ENCODE results near the gene SERPINF2. TPM values are rescaled to one million over a fixed set of nuclear protein-coding genes. Genes with fewer than 3 reads are reported as not detected.

The SERPINF2 gene
- polyA plus RNA-seq, 1 donor (not counting 4 experiments of a cell fraction or from before 2014, with no cell fraction given): 0.96 TPM

DNA sequence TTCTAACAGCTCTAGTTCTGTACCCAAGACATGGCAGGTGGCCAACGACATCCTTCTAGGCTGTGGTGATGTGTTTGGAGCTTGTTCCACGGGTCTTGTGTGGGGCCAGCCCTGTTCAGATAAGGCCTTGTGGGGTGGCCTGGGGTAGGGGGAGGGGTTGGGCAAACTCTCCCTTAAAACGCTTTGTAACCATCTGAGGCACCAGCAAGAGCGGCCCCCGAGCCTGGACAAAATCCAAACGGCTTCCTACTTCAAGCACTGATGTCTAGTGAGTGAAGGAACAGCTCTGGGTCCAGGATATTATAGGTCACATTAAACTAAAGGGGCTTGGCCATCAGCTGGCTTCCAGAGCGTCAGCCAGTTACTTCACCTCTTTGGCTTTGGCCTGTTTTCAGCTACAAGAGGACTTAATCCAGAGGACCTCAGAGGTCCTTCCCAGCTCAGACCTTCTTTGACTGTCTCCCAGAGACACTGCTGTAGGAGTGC lies 31.1 kb downstream of the SERPINF2 start:
- Histone ChIP-seq H3K9me1 (ENCODE audit: control insufficient read depth, extremely low read depth, insufficient read depth, low read length) (no peaks in the 10 kb centered on the region), H3K79me2 (ENCODE audit: control insufficient read depth, insufficient read depth, low read length) (no peaks in the 10 kb centered on the region), H3K9ac (ENCODE audit: control insufficient read depth, extremely low read depth, insufficient read depth, low read length) (no peak overlapping the region), H3K4me1 (ENCODE audit: control insufficient read depth, extremely low read depth, insufficient read depth, low read length) (peaks cover 26% of the 10 kb centered on the region), H3K27me3 (ENCODE audit: control insufficient read depth, extremely low read depth, insufficient read depth, low read length) (no peaks in the 10 kb centered on the region), H3K27ac (ENCODE audit: control insufficient read depth, insufficient read depth, low read length) (peak overlapping the region; percentile 30), H2AFZ (ENCODE audit: control insufficient read depth, low read length) (no peak overlapping the region), H3K36me3 (ENCODE audit: control insufficient read depth in 2 of 2, extremely low read depth in 1 of 2, insufficient read depth in 2 of 2, low read length in 2 of 2) (peaks cover 7 to 14% of the 10 kb centered on the region in 2 experiments), H3K4me2 (ENCODE audit: control insufficient read depth, extremely low read depth, insufficient read depth, low read depth, low read length) (no peak overlapping the region), H3K4me3 (ENCODE audit: control insufficient read depth in 2 of 3, extremely low read depth in 1 of 3, insufficient read depth in 2 of 3, low read depth in 1 of 3, low read length in 3 of 3) (no peak overlapping the region), H4K20me1 (ENCODE audit: control insufficient read depth, extremely low read depth, insufficient read depth, low read length) (no peaks in the 10 kb centered on the region), H3K9me3 (ENCODE audit: control insufficient read depth, low read depth, low read length) (no peaks in the 10 kb centered on the region)
- dilution Hi-C loops (cut with MboI; ENCODE audit: extremely low pct_ligation_motif_present, low sequenced_read_pairs): no loop called here
- TF ChIP-seq EZH2 (IDR thresholded peaks at IDR 0.05; ENCODE audit: low read length): no peak
- TF ChIP-seq, protein P1, sequence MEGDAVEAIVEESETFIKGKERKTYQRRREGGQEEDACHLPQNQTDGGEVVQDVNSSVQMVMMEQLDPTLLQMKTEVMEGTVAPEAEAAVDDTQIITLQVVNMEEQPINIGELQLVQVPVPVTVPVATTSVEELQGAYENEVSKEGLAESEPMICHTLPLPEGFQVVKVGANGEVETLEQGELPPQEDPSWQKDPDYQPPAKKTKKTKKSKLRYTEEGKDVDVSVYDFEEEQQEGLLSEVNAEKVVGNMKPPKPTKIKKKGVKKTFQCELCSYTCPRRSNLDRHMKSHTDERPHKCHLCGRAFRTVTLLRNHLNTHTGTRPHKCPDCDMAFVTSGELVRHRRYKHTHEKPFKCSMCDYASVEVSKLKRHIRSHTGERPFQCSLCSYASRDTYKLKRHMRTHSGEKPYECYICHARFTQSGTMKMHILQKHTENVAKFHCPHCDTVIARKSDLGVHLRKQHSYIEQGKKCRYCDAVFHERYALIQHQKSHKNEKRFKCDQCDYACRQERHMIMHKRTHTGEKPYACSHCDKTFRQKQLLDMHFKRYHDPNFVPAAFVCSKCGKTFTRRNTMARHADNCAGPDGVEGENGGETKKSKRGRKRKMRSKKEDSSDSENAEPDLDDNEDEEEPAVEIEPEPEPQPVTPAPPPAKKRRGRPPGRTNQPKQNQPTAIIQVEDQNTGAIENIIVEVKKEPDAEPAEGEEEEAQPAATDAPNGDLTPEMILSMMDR (optimal IDR thresholded peaks at IDR 0.05 in 1 of 3, IDR thresholded peaks at IDR 0.05 in 1 of 3, conservative IDR thresholded peaks at IDR 0.05 in 1 of 3; ENCODE audit: extremely low read depth in 1 of 3, insufficient read depth in 2 of 3, low read length in 3 of 3): no peak
- FAIRE-seq: no peak
- no peak for DNase-seq (ENCODE audit: low read depth, low spot score)

DNA sequence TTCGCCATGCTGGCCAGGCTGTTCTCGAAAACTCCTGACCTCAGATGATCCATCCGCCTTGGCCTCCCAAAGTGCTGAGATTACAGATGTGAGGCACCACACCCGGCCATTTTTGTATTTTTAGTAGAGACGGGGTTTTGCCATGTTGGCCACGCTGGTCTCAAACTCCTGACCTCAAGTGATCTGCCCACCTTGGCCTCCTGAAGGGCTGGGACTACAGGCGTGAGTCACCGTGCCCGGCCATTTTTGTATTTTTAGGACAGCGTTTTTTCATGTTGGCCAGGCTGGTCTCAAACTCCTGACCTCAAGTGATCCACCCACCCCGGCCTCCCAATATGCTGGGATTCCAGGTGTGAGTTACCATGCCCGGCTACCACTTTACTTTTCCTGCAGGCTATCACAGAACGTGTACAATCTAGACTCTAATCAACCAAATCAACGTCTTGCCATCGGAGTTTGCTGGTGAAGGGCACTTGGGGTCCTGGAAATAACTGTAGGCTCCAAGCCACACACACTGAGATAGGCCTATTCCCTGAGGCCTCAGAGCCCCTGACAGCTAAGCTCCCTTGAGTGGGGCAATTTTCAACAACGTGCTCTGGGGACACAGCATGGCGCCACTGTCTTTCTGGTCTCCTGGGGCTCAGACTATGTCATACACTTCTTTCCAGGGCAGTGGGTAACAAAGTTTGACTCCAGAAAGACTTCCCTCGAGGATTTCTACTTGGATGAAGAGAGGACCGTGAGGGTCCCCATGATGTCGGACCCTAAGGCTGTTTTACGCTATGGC lies 31.9 kb downstream of the SERPINF2 start:
- DNase-seq (ENCODE audit: low read depth, low spot score) (no peak), FAIRE-seq (no peak)
- Histone ChIP-seq H3K36me3 (ENCODE audit: control insufficient read depth in 2 of 2, extremely low read depth in 1 of 2, insufficient read depth in 2 of 2, low read length in 2 of 2) (peaks cover 7 to 14% of the 10 kb centered on the region in 2 experiments), H3K4me2 (ENCODE audit: control insufficient read depth, extremely low read depth, insufficient read depth, low read depth, low read length) (no peak overlapping the region), H2AFZ (ENCODE audit: control insufficient read depth, low read length) (no peak overlapping the region), H3K27ac (ENCODE audit: control insufficient read depth, insufficient read depth, low read length) (no peak overlapping the region), H3K27me3 (ENCODE audit: control insufficient read depth, extremely low read depth, insufficient read depth, low read length) (no peaks in the 10 kb centered on the region), H3K4me1 (ENCODE audit: control insufficient read depth, extremely low read depth, insufficient read depth, low read length) (peaks cover 26% of the 10 kb centered on the region), H3K79me2 (ENCODE audit: control insufficient read depth, insufficient read depth, low read length) (no peaks in the 10 kb centered on the region), H3K9me3 (ENCODE audit: control insufficient read depth, low read depth, low read length) (no peaks in the 10 kb centered on the region), H3K4me3 (ENCODE audit: control insufficient read depth in 2 of 3, extremely low read depth in 1 of 3, insufficient read depth in 2 of 3, low read depth in 1 of 3, low read length in 3 of 3) (no peak overlapping the region), H3K9ac (ENCODE audit: control insufficient read depth, extremely low read depth, insufficient read depth, low read length) (no peak overlapping the region), H3K9me1 (ENCODE audit: control insufficient read depth, extremely low read depth, insufficient read depth, low read length) (no peaks in the 10 kb centered on the region), H4K20me1 (ENCODE audit: control insufficient read depth, extremely low read depth, insufficient read depth, low read length) (no peaks in the 10 kb centered on the region)
- dilution Hi-C loops (cut with MboI; ENCODE audit: extremely low pct_ligation_motif_present, low sequenced_read_pairs): no loop called here
- TF ChIP-seq, protein P1 (optimal IDR thresholded peaks at IDR 0.05 in 1 of 3, IDR thresholded peaks at IDR 0.05 in 1 of 3, conservative IDR thresholded peaks at IDR 0.05 in 1 of 3; ENCODE audit: extremely low read depth in 1 of 3, insufficient read depth in 2 of 3, low read length in 3 of 3): no peak
- TF ChIP-seq EZH2 (IDR thresholded peaks at IDR 0.05; ENCODE audit: low read length): no peak
